ENCODE measurements around the gene APOC4.

APOC4 gene

DNA sequence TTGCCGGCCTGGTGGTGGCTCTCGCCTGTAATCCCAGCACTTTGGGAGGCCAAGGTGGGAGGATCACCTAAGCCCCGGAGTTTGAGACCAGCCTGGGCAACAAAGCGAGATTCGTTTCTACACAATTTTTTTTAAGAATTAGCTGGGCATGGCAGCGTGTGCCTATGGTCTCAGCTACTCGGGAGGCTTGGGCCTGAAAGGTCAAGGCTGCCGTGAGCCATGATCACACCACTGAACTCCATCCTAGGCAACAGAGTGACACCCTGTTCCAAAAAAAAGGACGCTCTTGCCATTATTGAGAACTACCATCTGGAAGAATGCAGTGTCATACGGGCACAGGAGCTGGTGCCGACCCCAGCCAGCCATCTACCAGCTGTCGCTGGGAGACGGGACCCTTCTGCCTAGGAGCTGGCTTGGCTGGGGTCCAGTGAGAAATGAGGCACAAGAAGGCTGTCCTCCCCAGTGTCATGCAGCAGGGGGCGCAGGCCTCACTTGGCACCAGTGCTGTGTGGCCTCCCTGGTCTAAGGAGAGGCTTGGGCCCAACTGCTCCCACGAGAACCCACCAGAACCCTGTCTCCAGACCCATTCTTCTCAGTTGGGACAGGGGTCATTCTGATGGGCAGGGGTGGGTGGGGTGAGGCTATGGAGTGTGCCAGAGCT, 47.0 kb downstream of the APOC4 start:
- peak in 8 of 10 donors; percentile 42 to 93 (median 58) for DNase-seq
- intact Hi-C loops (cut with DNase I), result no loop called here

DNA sequence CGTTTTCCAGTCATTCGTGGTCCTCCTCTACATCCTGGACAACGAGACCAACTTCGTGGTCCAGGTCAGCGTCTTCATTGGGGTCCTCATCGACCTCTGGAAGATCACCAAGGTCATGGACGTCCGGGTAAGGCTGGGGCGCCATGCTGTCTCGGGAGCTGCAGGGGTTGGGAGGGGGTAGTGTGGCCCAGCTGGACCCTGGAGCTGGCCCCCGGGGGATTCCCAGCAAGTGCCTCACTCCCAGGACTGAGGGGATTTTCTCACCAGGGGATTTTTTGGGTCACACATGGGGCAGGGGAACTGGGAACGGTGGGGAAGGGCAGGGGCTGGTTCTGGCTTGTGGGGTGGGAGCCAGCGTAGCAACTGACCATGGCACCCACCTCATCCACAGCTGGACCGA, 48.4 kb downstream of the APOC4 start:
- intact Hi-C loops (cut with DNase I), result no loop called here
- DNase-seq, result no peak

DNA sequence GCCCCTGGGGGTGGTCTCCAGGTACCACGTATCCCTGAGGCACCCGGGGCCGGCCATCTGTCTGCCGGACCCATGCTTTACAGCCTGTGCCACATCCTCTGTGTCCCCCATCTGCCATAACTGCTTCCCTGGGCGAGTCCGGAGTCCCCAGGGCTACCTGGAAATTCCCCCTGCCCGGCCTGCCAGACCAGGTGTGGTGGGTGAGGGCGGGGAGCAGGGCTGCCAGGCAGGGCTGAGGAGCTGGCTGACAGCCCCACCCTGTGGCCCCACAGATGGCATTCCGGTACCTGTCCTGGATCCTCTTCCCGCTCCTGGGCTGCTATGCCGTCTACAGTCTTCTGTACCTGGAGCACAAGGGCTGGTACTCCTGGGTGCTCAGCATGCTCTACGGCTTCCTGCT, 48.9 kb downstream of the APOC4 start:
- DNase-seq, result no peak
- intact Hi-C loops (cut with DNase I), result no loop called here

DNA sequence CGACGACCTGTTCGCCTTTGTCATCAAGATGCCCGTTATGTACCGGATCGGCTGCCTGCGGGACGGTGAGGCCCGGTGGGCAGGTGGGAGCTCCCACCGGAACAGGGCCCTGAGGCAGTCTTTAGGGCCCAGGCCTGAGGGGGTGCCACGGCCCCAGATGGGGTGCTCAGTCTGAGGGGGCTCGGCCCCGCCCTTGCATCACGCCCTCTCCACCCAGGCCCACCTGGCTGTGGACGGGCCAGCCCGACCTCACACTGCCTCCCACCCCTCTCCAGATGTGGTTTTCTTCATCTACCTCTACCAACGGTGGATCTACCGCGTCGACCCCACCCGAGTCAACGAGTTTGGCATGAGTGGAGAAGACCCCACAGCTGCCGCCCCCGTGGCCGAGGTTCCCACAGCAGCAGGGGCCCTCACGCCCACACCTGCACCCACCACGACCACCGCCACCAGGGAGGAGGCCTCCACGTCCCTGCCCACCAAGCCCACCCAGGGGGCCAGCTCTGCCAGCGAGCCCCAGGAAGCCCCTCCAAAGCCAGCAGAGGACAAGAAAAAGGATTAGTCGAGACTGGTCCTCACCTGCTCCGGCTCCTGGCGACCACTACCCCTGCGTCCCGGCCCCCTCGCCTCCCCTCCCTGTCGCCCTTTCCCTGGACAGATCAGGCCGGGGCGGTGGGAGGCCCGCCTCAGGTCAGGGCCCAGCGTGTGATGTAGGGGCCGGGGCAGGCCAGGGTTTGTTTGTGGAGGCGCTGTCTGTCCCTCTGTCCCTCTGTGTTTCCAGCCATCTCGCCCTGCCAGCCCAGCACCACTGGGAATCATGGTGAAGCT, 50.5 kb downstream of the APOC4 start:
- intact Hi-C loops (cut with DNase I), result no loop called here
- DNase-seq, result no peak

DNA sequence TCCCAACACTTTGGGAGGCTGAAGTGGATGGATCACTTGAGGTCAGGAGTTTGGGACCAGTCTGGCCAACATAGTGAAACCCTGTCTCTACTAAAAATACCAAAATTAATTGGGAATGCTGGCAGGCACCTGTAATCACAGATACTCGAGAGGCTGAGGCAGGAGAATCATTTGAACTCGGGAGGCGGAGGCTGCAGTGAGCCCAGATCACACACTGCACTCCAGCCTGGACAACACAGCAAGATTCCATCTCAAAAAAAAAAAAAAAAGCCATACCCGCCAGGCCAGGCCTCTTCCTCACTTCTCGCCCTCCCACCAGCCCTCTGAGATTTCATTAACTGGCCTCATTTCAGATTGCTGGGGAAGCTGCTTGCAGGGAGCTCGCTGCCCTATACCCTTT, 51.5 kb downstream of the APOC4 start:
- DNase-seq, result no peak
- intact Hi-C loops (cut with DNase I), result no loop called here

DNA sequence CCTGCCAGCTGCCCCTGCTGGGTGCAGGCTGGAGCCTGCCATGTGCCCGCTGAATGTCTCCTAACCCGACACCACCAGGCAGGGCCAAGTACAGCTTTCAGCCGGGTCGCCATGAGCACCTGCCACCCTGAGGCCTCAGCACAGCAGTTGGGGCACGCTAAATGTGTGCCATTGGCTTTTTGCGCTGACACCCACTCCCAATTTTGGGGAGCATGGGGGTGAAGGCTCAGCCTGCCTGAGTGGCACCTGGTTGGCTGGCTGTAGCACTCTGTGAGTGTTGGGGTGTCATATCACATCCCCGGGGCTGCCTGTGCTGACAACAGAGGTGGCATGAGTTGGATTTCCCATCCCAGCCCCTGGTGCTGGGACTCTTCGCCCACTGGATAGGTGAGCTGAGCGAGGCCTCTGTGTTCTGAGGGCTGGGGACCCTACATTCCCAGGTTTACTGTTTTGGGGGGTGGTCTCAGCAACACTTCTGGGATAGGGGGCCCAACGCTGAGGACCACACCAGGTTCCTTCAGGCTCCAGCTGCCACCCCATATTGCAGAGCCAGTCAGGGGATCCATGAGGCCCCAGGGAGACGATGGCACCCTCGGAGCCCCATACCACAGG, 52.0 kb downstream of the APOC4 start:
- intact Hi-C loops (cut with DNase I), result no loop called here
- DNase-seq, result no peak

Data from posterior cingulate gyrus (tissue), 11 donors.